Caco-2 (cell line): ENCODE results near the gene FAM227A. TPM values are rescaled to one million over a fixed set of nuclear protein-coding genes. Genes with fewer than 3 reads are reported as not detected.

ENCODE experiments used
- BruUV-seq: library from RNA; stranded (reverse); fragments of 400-500 nt; replicated peaks from 2 replicates; lab custom pipeline; 2021; lab: Mats Ljungman, UMichigan
- CTCF ChIA-PET: fragments of 300-600 bp; sonication (Branson Sonifier 250); formaldehyde crosslinking; loops from one replicate; lab custom pipeline; 2022; ENCODE audit warnings: antibody characterized with exemption; lab: Charles Lee
- POLR2A ChIA-PET: fragments of 300-600 bp; sonication (Branson Sonifier 250); formaldehyde crosslinking; loops from one replicate; lab custom pipeline; 2022; ENCODE audit warnings: antibody characterized with exemption; lab: Charles Lee
- DNase-seq, 2 experiments: peaks; one replicate each; pipeline versions ENCODE4 v3.0.0 to v3.0.0-alpha.2; 2020 to 2022
- H3K27me3 ChIP-seq: replicated peaks from 2 replicates; pipeline ENCODE4 v1.6.0; 2011; ENCODE audit warnings: low read length; ENCODE audit not compliant: control insufficient read depth, insufficient read depth
- H3K36me3 ChIP-seq: 2 replicates; pipeline ENCODE4 v1.5.1; 2011; ENCODE audit warnings: low read length; ENCODE audit not compliant: control insufficient read depth, insufficient read depth
- H3K4me1 ChIP-seq: fragments of 250-450 bp; sonication (Bioruptor Pico); 2 replicates; pipeline ENCODE4 v1.5.1; 2020; ENCODE audit warnings: mild to moderate bottlenecking
- H3K4me3 ChIP-seq: 2 replicates; pipeline ENCODE4 v1.5.1; 2011; ENCODE audit warnings: low read depth, mild to moderate bottlenecking, control low read depth, low read length
- H3K9me3 ChIP-seq: fragments of 250-450 bp; sonication (Bioruptor Pico); 2 replicates; pipeline ENCODE4 v1.5.1; 2020; ENCODE audit warnings: mild to moderate bottlenecking, moderate library complexity
- H3K27ac Mint-ChIP-seq: one replicate; pipeline ENCODE4 v1.8.0; 2022; ENCODE audit warnings: mixed read lengths; ENCODE audit not compliant: unreplicated experiment
- H3K27me3 Mint-ChIP-seq: one replicate; pipeline ENCODE4 v1.8.0; 2022; ENCODE audit warnings: mixed read lengths; ENCODE audit not compliant: insufficient read depth, unreplicated experiment
- H3K36me3 Mint-ChIP-seq: one replicate; pipeline ENCODE4 v1.8.0; 2022; ENCODE audit warnings: mild to moderate bottlenecking, mixed read lengths; ENCODE audit not compliant: insufficient read depth, unreplicated experiment
- H3K4me1 Mint-ChIP-seq: one replicate; pipeline ENCODE4 v1.8.0; 2022; ENCODE audit warnings: low read depth, mixed read lengths; ENCODE audit not compliant: unreplicated experiment
- H3K4me3 Mint-ChIP-seq: one replicate; pipeline ENCODE4 v1.8.0; 2022; ENCODE audit warnings: mild to moderate bottlenecking, moderate library complexity, mixed read lengths; ENCODE audit not compliant: unreplicated experiment
- H3K9me3 Mint-ChIP-seq: one replicate; pipeline ENCODE4 v1.8.0; 2022; ENCODE audit warnings: mixed read lengths; ENCODE audit not compliant: unreplicated experiment
- CTCF ChIP-seq, 2 experiments: fragments of 200-600 bp in 1 of 2; IDR thresholded peaks; 1 replicate in 1 of 2; 2 replicates in 1 of 2; pipeline versions ENCODE4 v1.5.1 to v1.8.0; 2011 to 2022; ENCODE audit warnings: antibody characterized with exemption in 1 of 2, control low read depth in 1 of 2, inconsistent platforms in 1 of 2, low read depth in 1 of 2, low read length in 1 of 2, mild to moderate bottlenecking in 1 of 2, moderate library complexity in 1 of 2; ENCODE audit not compliant: insufficient read depth in 1 of 2, severe bottlenecking in 1 of 2, unreplicated experiment in 1 of 2
- intact Hi-C: fragments of 100-400 bp; cut with micrococcal nuclease; formaldehyde crosslinking; loops from one replicate; pipeline ENCODE4 v1.10.0; 2022; ENCODE audit not compliant: unreplicated experiment
- total RNA-seq: library from RNA; stranded (reverse); gene quantifications from 2 replicates; pipeline ENCODE4 v1.2.3, GENCODE V29; 2022

FAM227A gene
- total RNA-seq, 1 experiment from 2014 or later, result 0.73 TPM

DNA sequence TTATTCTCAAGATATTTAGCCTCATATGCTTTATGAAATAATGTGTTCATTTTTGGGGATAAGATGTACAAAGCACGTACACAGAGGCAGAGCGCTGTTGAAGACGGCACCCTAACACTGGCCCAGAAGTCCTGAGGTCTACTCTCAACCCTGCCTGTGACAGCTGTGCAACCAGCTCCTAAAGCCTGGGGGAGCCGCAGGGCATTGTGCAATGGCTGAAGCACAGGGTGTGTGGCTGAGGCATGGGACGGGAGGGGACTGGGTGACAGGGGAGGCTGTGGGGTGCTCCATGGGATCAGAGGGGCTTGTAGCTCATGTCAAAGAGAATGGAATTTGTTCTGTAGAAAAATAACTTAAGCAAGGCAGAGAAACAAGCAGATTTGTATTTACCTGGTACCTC is 27.7 kb downstream of the FAM227A start:
- Mint-ChIP-seq H3K4me1 (peaks cover 20% of the 10 kb centered on the region), H3K27ac (no peak overlapping the region), H3K36me3 (no peaks in the 10 kb centered on the region), H3K9me3 (no peaks in the 10 kb centered on the region), H3K4me3 (no peak overlapping the region), H3K27me3 (no peaks in the 10 kb centered on the region)
- intact Hi-C loops, result no loop called here
- ChIA-PET POLR2A (interaction anchor here (0.5 kb wide), 1 partner anchor 317 kb away, joined by 10 read pairs; no protein-coding TSS in a partner anchor), CTCF (no interaction called here)
- H3K36me3 ChIP-seq, result no peaks in the 10 kb centered on the region
- H3K4me1 ChIP-seq, result peaks cover 5% of the 10 kb centered on the region; the same call in 1 of the 2 replicates
- H3K4me3 ChIP-seq, result no peak overlapping the region
- BruUV-seq, result no TSS peak
- no peak for TF ChIP-seq CTCF (IDR thresholded peaks at IDR 0.05; ENCODE audit: insufficient read depth in 1 of 2, low read depth in 1 of 2, low read length in 1 of 2, severe bottlenecking in 1 of 2, unreplicated experiment in 1 of 2)
- no peak for DNase-seq
- no peaks in the 10 kb centered on the region for H3K9me3 ChIP-seq
- no peaks in the 10 kb centered on the region for H3K27me3 ChIP-seq

- Mint-ChIP-seq H3K27ac (no peak overlapping the region), H3K9me3 (peaks cover 10% of the 10 kb centered on the region), H3K27me3 (no peaks in the 10 kb centered on the region), H3K4me1 (no peaks in the 10 kb centered on the region), H3K36me3 (no peaks in the 10 kb centered on the region), H3K4me3 (no peak overlapping the region)
- no peak overlapping the region for H3K4me3 ChIP-seq
- TF ChIP-seq CTCF (IDR thresholded peaks at IDR 0.05; ENCODE audit: insufficient read depth in 1 of 2, low read depth in 1 of 2, low read length in 1 of 2, severe bottlenecking in 1 of 2, unreplicated experiment in 1 of 2), result no peak
- intact Hi-C loops, result no loop called here
- no peaks in the 10 kb centered on the region for H3K27me3 ChIP-seq
- 0 out of 2 replicates have a peak, but pooled peaks cover 2% of the 10 kb centered on the region for H3K9me3 ChIP-seq
- DNase-seq, result no peak
- H3K36me3 ChIP-seq, result no peaks in the 10 kb centered on the region
- POLR2A ChIA-PET, result no interaction called here
- no TSS peak for BruUV-seq
- CTCF ChIA-PET, result no interaction called here
- H3K4me1 ChIP-seq, result no peaks in the 10 kb centered on the region
Measured at GRCh38 chr22:38623351-38623750, 32.8 kb downstream of the FAM227A start.

DNA sequence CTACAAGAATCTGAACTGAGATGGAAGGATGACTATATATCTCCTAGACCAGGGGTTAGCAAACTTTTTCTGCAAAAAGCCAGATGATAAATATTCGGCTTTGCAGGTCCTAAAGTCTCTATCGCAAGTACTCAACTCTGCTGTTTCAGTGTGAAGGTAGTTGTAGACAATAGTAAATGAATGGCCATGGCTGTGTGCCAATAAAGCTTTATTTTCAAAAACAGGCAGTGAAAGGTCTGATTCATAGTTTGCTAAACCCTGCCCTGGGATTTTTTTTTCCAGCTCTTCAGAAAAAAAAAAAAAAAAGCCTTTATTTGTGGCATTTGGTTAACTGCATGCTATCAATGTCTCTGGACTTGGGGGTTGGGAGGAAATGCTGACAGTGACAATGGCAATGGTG is 37.5 kb downstream of the FAM227A start:
- no peaks in the 10 kb centered on the region for H3K36me3 Mint-ChIP-seq
- Histone ChIP-seq H3K4me3 (no peak overlapping the region), H3K27me3 (no peaks in the 10 kb centered on the region), H3K9me3 (peaks cover 6% of the 10 kb centered on the region; the same call in 1 of the 2 replicates), H3K4me1 (peaks cover 4% of the 10 kb centered on the region), H3K36me3 (no peaks in the 10 kb centered on the region)
- no peak for DNase-seq
- no peak overlapping the region for H3K27ac Mint-ChIP-seq
- POLR2A ChIA-PET, result no interaction called here
- intact Hi-C loops, result no loop called here
- no TSS peak for BruUV-seq
- H3K27me3 Mint-ChIP-seq, result no peaks in the 10 kb centered on the region
- H3K4me3 Mint-ChIP-seq, result no peak overlapping the region
- H3K9me3 Mint-ChIP-seq, result peaks cover 10% of the 10 kb centered on the region
- CTCF ChIA-PET, result no interaction called here
- peaks cover 11% of the 10 kb centered on the region for H3K4me1 Mint-ChIP-seq
- TF ChIP-seq CTCF (IDR thresholded peaks at IDR 0.05; ENCODE audit: insufficient read depth in 1 of 2, low read depth in 1 of 2, low read length in 1 of 2, severe bottlenecking in 1 of 2, unreplicated experiment in 1 of 2), result no peak
